HepG2 (cell line): ENCODE results near the gene DHX16. TPM values are rescaled to one million over a fixed set of nuclear protein-coding genes. Genes with fewer than 3 reads are reported as not detected.
A peak's percentile ranks its signal among the peaks of the same experiment; 100 is the strongest.

Experiments used
- ATF1 ChIP-seq: IDR thresholded peaks from 2 replicates; pipeline ENCODE4 v1.6.1; 2016; ENCODE audit warnings: mild to moderate bottlenecking, control low read depth
- GMEB1 ChIP-seq: sonication (generic); formaldehyde crosslinking; IDR thresholded peaks from 2 replicates; pipeline ENCODE4 v1.5.1; 2020; ENCODE audit warnings: missing genetic modification reagents, mild to moderate bottlenecking, borderline replicate concordance
- HOXA9 ChIP-seq: sonication (generic); formaldehyde crosslinking; IDR thresholded peaks from 2 replicates; pipeline ENCODE4 v1.8.1; 2022; ENCODE audit warnings: missing genetic modification reagents, mild to moderate bottlenecking, moderate library complexity, borderline replicate concordance
- MAF1 ChIP-seq: sonication (generic); formaldehyde crosslinking; IDR thresholded peaks from 2 replicates; pipeline ENCODE4 v1.5.0; 2020; ENCODE audit warnings: missing genetic modification reagents, borderline replicate concordance
- MATR3 ChIP-seq: sonication (generic); formaldehyde crosslinking; IDR thresholded peaks from 2 replicates; pipeline ENCODE4 v1.4.0; 2020; ENCODE audit warnings: missing genetic modification reagents
- NFATC3 ChIP-seq: sonication (generic); formaldehyde crosslinking; IDR thresholded peaks from 2 replicates; pipeline ENCODE4 v1.5.1; 2020; ENCODE audit warnings: mild to moderate bottlenecking, missing genetic modification reagents
- NFKBIZ ChIP-seq: IDR thresholded peaks from 2 replicates; pipeline ENCODE4 v1.6.1; 2018; ENCODE audit warnings: missing genetic modification reagents, missing compliant biosample characterization
- SATB2 ChIP-seq: sonication (generic); formaldehyde crosslinking; IDR thresholded peaks from 2 replicates; pipeline ENCODE4 v1.5.0; 2020; ENCODE audit warnings: missing genetic modification reagents
- THYN1 ChIP-seq: sonication (generic); formaldehyde crosslinking; IDR thresholded peaks from 2 replicates; pipeline ENCODE4 v1.8.1; 2023; ENCODE audit warnings: low read depth, mild to moderate bottlenecking, moderate library complexity, missing genetic modification reagents, borderline replicate concordance
- ZKSCAN5 ChIP-seq: sonication (generic); formaldehyde crosslinking; IDR thresholded peaks from 2 replicates; pipeline ENCODE4 v1.5.1; 2020; ENCODE audit warnings: mild to moderate bottlenecking, missing genetic modification reagents
- ZKSCAN8 ChIP-seq: IDR thresholded peaks from 2 replicates; pipeline ENCODE4 v1.6.1; 2016; ENCODE audit warnings: borderline replicate concordance, missing genetic modification reagents, missing compliant biosample characterization
- ZNF230 ChIP-seq: sonication (generic); formaldehyde crosslinking; IDR thresholded peaks from 2 replicates; pipeline ENCODE4 v1.4.0; 2020; ENCODE audit warnings: mild to moderate bottlenecking, missing genetic modification reagents
- ZNF251 ChIP-seq: sonication (generic); formaldehyde crosslinking; IDR thresholded peaks from 2 replicates; pipeline ENCODE4 v1.9.0; 2021; ENCODE audit warnings: mild to moderate bottlenecking, missing genetic modification reagents
- ZNF274 ChIP-seq: sonication (generic); formaldehyde crosslinking; IDR thresholded peaks from 2 replicates; pipeline ENCODE4 v1.5.1; 2020; ENCODE audit warnings: mild to moderate bottlenecking, missing genetic modification reagents
- ZNF317 ChIP-seq: sonication (generic); formaldehyde crosslinking; IDR thresholded peaks from 2 replicates; pipeline ENCODE4 v1.5.0; 2020; ENCODE audit warnings: mild to moderate bottlenecking, missing genetic modification reagents
- ZNF512B ChIP-seq: sonication (generic); formaldehyde crosslinking; IDR thresholded peaks from 2 replicates; pipeline ENCODE4 v1.5.1; 2020; ENCODE audit warnings: missing genetic modification reagents, mild to moderate bottlenecking, borderline replicate concordance
- ZNF557 ChIP-seq: sonication (generic); formaldehyde crosslinking; IDR thresholded peaks from 2 replicates; pipeline ENCODE4 v1.4.0; 2020; ENCODE audit warnings: missing genetic modification reagents
- ZNF629 ChIP-seq: sonication (generic); formaldehyde crosslinking; conservative IDR thresholded peaks from 2 replicates; pipeline ENCODE4 v1.5.0; 2020; ENCODE audit warnings: missing genetic modification reagents
- ZNF672 ChIP-seq: sonication (generic); formaldehyde crosslinking; IDR thresholded peaks from 2 replicates; pipeline ENCODE4 v1.8.1; 2022; ENCODE audit warnings: missing genetic modification reagents
- ZNF704 ChIP-seq: sonication (generic); formaldehyde crosslinking; IDR thresholded peaks from 2 replicates; pipeline ENCODE4 v1.8.1; 2023; ENCODE audit warnings: mild to moderate bottlenecking, inconsistent platforms, moderate library complexity, missing genetic modification reagents, borderline replicate concordance
- ZXDC ChIP-seq: sonication (generic); formaldehyde crosslinking; IDR thresholded peaks from 2 replicates; pipeline ENCODE4 v1.5.0; 2020; ENCODE audit warnings: mild to moderate bottlenecking, missing genetic modification reagents
- polyA plus RNA-seq, 8 experiments: library from polyadenylated mRNA; depleted of rRNA in 3 of 8; stranded (reverse) in 7 of 8; unstranded in 1 of 8; fragments of >200 nt; fragmentation: Illumina TruSeq in 4 of 8; extraction: Trizol in 4 of 8; gene quantifications; 2 replicates each; pipeline versions ENCODE4 v1.2.1 to v1.2.3, GENCODE V29; 2011 to 2016; ENCODE audit warnings: low read depth in 4 of 8, missing spikeins in 1 of 8, mixed read lengths in 1 of 8; ENCODE audit not compliant: insufficient read depth in 1 of 8
- total RNA-seq, 5 experiments: library from RNA; depleted of rRNA; stranded (reverse); fragments of >200 nt; fragmentation: Illumina TruSeq; extraction: Trizol; gene quantifications; 2 replicates each; pipeline ENCODE4 v1.2.3, GENCODE V29; 2016; ENCODE audit warnings: low read depth in 1 of 5

DHX16 gene
- total and polyA plus RNA-seq, 2 of the 13 experiments (the other 11 are each of a cell fraction or from before 2014, with no cell fraction given): 57.0 to 58.5 TPM

GRCh38 chr6:30686908-30687658, 14.3 kb upstream of the DHX16 start (continued):
- TF ChIP-seq ZNF557 (no peak), ATF1 (CRISPR knock-in tag) (no peak), ZKSCAN5 (no peak), ZNF274 (CRISPR knock-in tag) (no peak), ZNF251 (no peak), ZNF512B (no peak), SATB2 (CRISPR knock-in tag) (no peak), ZNF704 (no peak), ZKSCAN8 (no peak), THYN1 (CRISPR knock-in tag) (no peak), ZNF317 (CRISPR knock-in tag) (no peak), NFATC3 (CRISPR knock-in tag) (0 out of 2 replicates have a peak, but pooled peaks have one; percentile 54), ZNF629 (CRISPR knock-in tag) (no peak), ZNF230 (CRISPR knock-in tag) (peak; percentile 17; the same call in 1 of the 2 replicates), NFKBIZ (no peak), MATR3 (CRISPR knock-in tag) (no peak), ZXDC (CRISPR knock-in tag) (no peak), MAF1 (CRISPR knock-in tag) (no peak), ZNF672 (CRISPR knock-in tag) (no peak), HOXA9 (CRISPR knock-in tag) (no peak), GMEB1 (CRISPR knock-in tag) (no peak)
